RPMI7951 (cell line): ENCODE measurements around the gene SNTG2. TPM values are rescaled to one million over a fixed set of nuclear protein-coding genes. Genes with fewer than 3 reads are reported as not detected.
"Not testable (repeated sequence)": the region's sequence is repeated elsewhere in the genome, so short reads cannot be mapped to it uniquely, and the experiment has no call there.

ENCODE experiments used
- DNase-seq: peaks from one replicate; pipeline ENCODE4 v3.0.0-alpha.2; 2012; ENCODE audit warnings: low read depth
- total RNA-seq: library from RNA; depleted of rRNA; stranded (reverse); fragments of >200 nt; shearing (Covaris generic); gene quantifications from 2 replicates; pipeline ENCODE4 v1.2.3, GENCODE V29; 2014

Gene SNTG2
- total RNA-seq, 1 experiment from 2014 or later, result not detected

- DNase-seq, result no peak
These were observed 141.4 kb downstream of the SNTG2 start for GRCh38 chr2:1091895-1092585.

GRCh38 chr2:1093668-1094067, 143.0 kb downstream of the SNTG2 start:
- DNase-seq, result not testable (repeated sequence)

GRCh38 chr2:1097101-1097500, 146.5 kb downstream of the SNTG2 start:
- DNase-seq, result no peak

- no peak for DNase-seq
These were observed 148.8 kb downstream of the SNTG2 start for GRCh38 chr2:1099418-1099817.

DNA sequence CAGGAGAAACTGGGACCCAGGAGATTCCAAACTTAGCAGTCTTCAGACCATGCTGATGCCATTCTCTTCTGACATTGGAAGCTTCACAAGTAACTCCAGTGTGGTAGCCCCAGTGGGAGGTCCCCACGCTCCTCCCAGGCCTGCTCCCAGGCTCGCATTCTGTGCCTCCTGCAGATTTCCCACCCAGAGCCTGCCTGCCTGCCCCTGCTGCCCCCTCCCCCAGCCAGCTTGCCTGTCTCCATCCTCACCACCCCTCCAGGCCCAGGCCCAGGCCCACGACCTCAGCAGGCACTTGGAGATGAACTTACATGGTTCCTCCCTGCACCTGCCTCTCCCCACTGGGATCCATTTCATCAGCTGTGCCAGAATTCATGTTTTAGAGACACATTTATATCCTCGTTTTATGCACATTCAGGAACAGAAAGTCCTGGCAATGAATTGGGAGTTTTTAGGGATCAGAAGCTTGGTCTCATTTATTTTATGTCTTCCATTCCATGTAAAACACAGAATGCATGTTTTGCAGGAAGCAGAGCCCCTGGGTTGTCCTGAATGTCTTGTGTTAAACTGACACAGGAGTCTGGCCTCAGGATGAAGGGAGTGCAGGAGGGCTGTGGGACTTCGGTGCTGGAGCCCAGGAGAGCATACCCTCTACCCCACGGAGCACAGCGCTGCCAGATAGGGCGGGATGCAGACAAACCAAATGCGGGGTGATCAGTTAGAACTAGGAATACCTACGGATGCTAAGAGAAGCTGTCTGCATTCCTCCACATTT, 150.5 kb downstream of the SNTG2 start:
- DNase-seq, result no peak

DNA sequence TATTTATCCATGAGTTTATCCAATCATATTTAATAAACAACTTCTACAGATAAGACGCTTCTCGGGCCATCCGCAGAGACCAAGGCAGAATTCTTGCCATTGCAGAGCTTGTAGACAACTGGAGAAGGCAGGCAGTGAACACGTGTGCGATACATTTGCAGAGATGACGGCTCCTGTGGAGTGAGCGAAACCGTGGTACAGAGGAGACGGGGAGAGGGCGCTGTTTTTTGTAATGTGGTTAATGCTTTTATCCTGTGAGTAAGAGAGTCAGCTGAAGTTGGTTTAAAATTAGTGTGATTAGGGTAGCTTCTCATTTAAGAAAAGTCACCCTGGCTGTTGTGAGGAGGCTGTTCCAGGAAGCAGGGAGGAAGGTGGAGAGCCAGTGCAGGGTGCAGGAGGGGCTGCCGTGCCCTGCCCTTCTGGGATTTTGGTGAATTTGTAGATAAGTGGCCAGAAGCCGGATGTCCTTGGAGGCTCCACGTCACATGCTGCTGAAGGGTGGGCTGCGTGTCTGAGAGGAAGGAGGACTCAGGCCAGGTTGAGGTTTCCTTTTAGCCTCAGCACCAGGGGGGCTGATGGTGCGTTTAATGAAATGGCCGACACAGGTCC, 151.4 kb downstream of the SNTG2 start:
- no peak for DNase-seq

DNA sequence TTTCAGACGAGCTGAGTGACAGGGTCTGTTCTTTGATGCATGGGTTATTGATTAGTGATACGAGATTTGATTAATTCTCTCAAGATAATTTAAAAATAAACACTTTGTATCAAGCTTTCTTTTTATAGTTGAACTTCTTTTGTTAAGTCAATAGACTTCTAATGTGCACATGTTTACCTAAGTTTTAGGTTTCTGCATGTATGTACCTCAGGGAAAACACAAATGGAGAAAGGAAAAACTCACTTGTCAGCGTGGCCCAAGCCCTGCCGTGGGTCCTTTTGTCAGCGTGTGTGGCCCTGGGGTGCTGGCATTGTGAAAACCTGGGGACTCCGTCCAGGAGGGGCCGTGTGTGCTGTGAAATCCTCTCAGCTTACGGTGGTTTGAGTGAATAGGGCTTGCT, 153.7 kb downstream of the SNTG2 start:
- no peak for DNase-seq

DNA sequence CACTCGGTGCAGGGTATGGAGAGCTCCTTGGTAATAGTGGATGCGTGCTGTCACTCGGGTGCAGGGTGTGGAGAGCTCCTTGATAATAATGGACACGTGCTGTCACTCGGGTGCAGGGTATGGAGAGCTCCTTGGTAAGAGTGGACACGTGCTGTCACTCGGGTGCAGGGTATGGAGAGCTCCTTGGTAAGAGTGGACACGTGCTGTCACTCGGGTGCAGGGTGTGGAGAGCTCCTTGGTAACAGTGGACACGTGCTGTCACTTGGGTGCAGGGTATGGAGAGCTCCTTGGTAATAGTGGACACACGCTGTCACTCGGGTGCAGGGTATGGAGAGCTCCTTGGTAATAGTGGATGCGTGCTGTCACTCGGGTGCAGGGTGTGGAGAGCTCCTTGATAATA, 155.7 kb downstream of the SNTG2 start:
- not testable (repeated sequence) for DNase-seq

- no peak for DNase-seq
These were observed 165.3 kb downstream of the SNTG2 start for GRCh38 chr2:1115843-1116539.

DNA sequence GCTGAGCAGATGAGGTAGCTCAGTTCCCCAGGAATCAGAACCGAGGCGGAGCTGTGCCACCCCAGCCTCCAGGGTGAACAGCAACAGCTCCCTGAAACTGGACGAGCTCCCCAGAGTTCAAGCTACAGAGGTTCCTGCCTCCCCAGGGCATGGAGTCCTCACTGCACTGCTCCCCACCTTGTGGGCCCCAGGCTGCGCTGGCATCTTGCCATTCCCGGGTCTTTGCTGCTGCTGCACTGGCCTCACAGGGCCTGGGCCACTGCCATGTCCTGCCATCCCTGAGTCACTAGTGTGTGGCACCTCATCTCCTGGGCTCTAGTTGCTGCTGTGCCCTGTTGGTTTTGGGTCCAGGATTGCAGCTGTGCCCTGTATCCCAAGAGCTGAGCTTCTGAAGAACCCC, 166.9 kb downstream of the SNTG2 start:
- DNase-seq, result no peak

GRCh38 chr2:1125217-1125616, 174.6 kb downstream of the SNTG2 start:
- no peak for DNase-seq

GRCh38 chr2:1125633-1126370, 175.2 kb downstream of the SNTG2 start:
- no peak for DNase-seq

- DNase-seq, result no peak
These were observed 179.3 kb downstream of the SNTG2 start for GRCh38 chr2:1129982-1130381.

DNA sequence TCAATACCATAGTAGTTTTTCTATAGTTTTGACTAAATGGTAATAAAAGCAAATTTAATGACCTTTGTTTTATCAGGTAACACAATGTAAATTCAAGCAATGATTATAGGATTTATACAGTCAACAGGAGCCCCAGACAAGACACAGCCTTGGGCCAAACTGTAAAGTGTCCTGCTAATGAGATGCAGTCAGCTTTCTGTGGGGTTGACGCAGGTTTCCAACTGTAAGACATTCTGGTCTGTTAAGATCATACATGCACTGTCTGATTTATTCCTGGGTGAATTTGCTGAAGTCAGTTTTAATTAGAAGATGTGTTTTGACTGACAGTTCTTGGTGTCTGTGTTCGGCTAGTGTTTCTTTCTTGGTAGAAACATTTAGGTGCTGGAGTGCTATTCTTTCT, 180.3 kb downstream of the SNTG2 start:
- no peak for DNase-seq

GRCh38 chr2:1132328-1132969, 181.8 kb downstream of the SNTG2 start:
- no peak for DNase-seq

GRCh38 chr2:1133896-1134295, 183.2 kb downstream of the SNTG2 start:
- DNase-seq, result not testable (repeated sequence)

- no peak for DNase-seq
These were observed 184.0 kb downstream of the SNTG2 start for GRCh38 chr2:1134629-1135028.

DNA sequence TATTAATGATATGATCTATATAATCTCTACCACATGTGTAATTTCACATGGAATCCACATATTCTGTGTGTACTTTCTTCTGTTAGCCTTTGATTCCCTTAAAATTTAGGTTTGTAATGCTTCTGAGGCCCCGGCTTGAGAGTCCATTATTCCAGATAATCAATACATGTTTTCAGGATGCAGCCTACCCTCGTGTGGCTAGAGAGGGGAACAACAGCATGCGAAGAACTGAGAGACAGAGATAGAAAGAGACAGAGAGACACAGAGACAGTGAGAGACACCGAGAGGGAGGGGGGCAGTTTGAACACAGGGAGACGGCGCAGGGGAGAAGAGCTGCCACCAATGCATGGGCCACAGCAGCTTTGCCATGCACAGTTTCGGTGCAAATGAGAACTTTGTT, 185.4 kb downstream of the SNTG2 start:
- DNase-seq, result no peak

- no peak for DNase-seq
These were observed 186.2 kb downstream of the SNTG2 start for GRCh38 chr2:1136846-1137245.

DNA sequence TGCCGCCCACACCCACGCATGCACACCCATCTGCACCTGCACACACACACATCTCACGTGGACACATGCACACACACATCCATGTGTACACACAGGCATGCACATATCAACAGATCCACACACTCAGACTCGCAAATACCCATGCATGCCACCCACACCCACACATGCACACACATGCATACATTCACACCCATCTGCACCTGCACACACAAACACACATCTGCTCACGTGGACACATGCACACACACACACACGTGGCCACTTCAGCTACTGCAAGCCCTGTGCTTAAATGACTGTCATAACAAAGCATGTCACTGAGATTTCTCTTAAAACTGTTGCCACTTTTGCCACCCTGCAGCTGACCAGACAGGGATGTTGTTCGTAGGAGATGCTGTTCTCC, 186.6 kb downstream of the SNTG2 start:
- no peak for DNase-seq

DNA sequence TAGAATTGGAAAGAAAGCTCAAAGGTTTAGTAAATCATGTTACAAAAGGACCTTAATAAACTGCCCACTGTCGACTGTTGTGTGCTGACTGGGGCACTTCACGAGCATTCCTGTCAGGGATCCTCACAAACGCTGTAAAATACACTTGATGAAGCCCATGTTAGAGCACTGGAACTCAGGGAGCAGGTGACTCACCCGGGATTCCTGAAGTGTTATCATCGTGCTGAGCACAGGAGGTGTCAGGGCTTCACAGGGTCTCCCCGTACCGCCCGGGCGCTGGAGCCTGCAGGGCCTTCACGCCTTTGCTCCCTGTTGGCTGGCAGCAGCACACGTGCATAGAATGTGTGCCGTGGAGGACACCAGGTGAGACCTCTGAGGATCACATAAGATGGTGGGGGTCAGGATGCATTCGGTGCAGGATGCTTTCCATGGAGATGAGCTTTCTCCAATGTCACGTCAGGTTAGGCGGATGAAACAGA, 187.3 kb downstream of the SNTG2 start:
- DNase-seq, result no peak
